Superior temporal gyrus (tissue), 1 donor: ENCODE results near the gene LCE2C.
"Not testable (repeated sequence)": the region's sequence is repeated elsewhere in the genome, so short reads cannot be mapped to it uniquely, and the experiment has no call there.

Experiments used
- DNase-seq: peaks from one replicate; pipeline ENCODE4 v3.0.0-alpha.2; 2016; ENCODE audit errors: extremely low spot score

LCE2C gene, protein sequence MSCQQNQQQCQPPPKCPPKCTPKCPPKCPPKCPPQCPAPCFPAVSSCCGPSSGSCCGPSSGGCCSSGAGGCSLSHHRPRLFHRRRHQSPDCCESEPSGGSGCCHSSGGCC

DNA sequence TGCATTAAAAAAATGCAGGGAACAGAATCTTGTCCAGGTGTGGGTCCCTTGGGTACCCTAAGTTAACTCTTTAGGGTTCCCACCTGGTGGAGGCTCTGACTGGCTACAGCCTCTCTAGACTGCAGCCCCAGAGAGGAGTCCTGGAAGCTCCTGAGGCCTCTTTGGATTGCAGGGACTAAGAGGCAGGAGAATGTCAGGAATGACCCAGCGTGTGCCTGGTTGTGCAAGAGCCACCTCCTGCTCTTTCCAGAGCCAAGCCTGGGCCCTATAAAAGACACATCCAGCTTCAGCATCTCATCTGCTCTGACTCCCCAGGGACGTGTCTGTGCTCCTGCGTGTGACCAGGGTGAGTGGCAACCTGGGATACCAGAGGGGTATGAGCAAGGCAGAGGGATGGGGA lies at the start of gene LCE2C:
TSS of gene LCE2C (plus strand) at position 297 of the 400 bp plus-strand sequence. CDS start 737 bp downstream, outside the sequence.
- DNase-seq: not testable (repeated sequence)

DNA sequence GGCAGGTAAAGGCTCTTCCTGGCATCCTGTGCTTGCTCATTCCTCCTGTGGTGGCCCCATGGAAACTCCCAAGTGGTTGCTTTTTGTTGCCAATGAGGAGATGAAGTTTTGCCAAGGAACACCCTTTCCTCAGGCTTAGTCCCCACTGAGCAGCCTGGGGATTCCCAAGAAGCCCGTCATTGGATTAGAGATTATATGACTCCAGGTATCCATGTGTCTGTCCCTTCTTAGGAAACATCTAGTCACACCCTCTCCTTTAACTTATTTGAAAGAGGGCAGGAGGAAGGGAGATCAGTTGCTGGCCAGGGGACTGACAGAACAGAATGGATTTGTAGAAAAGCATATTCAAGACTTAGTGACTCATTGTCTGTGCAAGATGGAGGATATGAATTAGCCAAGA lies 48.3 kb upstream of the LCE2C start:
- no peak for DNase-seq

DNA sequence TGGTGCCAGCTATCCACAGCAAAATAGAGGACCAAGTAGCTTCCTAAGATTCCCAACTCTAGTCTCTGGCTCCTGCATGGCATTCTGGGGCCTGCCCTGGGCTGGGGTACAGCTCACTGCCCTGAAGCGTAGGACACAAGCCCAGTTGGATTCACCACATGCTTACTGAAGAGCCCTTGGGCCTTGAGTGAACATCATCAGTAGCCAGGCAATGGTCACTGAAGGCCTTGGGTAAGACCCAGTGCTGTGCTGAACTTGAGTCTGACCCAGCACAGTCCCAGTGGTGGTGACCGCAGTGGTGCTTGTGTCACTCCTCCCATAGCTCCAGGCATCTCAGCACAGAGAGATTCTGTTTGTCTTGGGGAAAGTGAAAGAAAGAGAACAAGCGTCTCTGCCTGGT lies 44.5 kb upstream of the LCE2C start:
- no peak for DNase-seq

DNA sequence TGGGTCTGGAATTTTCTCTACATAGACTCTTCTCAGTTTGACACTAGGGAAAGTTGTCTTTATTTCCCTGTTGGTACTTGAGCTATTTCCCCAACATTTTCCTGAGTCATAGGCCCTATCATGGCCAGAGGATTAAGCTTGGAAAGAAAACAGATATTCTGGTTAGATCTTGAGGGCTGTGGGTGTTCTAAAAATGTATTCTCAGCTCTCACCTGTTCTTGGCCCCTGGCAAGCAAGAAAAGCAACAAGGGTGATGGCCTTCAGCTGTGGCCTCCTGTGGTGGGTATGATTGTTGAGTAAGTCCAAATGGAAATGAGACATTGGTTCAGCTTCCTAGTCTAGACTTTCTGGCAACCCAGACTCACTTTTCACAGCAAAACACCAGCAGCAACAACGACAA lies 34.7 kb upstream of the LCE2C start:
- no peak for DNase-seq

DNA sequence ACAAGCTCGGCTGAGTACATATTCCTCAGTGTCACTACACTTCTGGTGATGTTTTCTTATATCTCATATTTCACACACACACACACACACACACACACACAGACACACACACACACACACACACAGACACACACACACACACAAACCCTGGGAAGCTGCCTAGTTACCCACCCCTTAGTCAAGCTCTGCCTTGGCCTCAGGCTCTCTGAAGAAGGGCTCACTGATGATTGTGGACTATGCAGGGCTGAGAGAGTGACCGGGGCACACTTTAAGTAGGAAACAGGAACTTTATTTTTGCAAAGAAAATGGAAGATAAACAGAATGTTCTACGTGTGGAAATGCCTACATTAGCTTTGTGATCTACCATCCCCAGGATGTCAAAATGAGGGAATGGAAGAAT lies 31.1 kb upstream of the LCE2C start:
- DNase-seq: no peak

DNA sequence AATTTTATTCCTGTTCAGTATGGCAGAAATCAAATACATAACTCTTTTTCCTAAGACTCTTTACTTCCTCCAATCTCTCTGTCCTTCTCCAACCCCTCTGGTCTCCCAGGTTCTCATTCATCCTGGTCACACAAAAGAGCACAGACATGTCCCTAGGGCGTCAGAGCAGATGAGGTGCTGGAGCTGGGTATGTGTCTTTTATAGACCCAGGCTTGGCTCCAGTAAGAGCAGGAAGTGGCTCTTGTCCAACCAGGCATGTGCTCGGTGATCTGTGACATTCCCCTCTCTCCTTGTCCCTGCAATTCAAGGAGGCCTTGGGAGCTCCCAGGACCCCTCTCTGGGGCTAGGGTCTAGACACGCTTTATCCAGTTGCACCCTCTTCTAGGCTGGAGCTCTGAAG lies 29.9 kb upstream of the LCE2C start:
- no peak for DNase-seq

DNA sequence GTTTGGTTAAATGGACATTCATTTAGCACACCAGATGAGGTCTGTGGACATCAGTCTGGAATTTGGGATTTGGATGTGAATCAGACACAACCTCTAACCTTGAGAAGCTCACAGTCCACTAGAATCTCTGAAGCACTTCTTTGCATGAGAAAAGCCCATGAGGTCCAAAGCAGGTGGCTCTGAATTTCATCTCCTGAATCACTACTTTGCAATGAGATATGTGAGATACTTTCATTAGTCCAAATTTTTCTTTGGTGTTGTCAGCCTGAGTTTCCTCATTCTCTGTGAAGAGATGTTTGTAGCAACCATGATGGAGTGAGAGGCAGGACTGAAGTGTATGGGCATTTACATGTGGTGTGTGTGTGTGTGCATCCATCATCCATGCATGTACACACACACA lies 28.4 kb upstream of the LCE2C start:
- no peak for DNase-seq

DNA sequence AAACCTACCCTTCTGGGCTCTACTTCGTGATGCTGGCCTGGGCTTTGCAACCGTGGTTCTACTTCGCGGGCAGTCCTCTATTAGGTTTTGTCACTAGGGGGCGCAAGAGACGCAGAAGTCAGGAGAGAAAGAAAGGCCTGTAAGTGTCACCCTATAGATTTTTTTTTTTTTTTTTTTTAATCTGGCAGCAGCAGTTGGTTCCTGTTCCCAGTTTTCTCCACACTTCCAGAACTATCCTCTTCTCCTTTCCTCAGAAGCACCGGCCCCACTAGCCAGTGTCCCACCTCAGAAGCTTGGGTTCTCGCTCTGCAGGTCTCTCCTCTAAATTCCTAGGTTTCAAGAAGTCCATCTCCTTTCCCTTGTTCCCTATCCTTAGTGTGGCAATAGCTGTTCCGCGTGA lies 21.0 kb upstream of the LCE2C start:
- DNase-seq: peak; percentile 75

DNA sequence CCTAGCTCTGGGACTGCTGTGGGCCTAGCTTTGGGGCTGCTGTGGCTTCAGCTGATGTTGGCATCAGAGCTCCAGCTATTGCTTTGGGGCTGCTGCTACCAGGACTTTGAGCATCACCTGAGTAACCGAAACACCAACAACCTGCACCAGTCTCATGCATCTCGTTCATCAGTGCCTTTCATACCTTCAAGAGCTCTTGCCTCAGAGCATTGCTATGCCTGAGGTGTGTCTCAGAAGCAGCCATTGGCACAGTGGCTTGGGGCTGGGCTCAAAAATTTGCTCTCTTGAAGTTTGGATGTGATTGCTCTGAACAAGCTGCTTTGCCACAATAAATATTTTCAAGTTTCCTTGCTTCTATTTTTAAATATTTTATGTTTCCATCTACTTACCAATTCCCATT lies 18.6 kb upstream of the LCE2C start:
- DNase-seq: no peak

DNA sequence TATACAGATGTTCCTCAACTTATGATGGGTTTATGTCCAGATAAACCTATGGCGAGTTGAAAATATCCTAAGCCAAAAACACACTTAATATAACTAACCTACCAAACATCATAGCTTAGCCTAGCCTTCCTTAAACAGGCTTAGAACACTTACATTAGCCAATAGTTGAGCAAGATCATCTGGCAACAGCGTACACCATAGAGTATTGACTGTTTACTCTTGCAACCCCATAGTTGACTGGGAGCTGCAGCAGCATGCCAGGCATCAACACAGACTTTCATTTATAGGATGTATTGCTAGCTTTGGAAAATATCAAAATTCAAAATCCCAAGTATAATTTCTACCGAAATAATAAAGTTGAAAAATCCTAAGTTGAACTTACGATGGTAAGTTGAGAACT lies 17.4 kb upstream of the LCE2C start:
- no peak for DNase-seq

DNA sequence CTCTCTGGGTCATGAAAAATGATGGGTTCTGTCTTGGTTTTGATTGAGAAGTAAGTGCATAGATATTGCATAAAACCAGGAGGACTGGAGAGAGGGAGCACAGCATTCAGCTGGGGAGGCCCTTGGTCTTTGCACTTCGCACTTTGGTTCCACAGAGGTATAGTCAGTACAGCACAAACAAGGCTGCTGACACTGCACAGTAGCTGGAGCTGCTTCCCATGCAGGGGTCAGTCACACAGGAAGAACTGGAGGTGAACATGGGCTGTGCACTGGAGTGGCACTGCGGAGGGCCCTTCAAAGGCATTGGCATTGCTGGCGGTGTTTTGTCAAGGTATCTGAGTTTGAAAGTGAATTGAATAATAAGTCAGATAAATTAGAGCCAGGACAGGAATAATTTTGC lies 16.4 kb upstream of the LCE2C start:
- DNase-seq: no peak

DNA sequence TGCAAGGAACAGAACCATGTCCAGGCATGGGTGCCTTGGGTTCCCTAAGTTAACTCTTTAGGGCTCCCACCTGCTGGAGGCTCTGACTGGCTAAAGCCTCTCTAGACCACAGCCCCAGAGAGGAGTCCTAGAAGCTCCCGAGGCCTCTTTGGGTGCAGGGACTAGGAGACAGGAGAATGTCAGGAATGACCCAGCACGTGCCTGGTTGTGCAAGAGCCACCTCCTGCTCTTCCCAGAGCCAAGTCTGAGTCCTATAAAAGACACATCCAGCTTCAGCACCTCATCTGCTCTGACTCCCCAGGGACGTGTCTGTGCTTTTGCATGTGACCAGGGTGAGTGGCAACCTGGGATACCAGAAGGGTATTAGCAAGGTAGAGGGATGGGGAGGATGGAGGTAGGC lies 12.0 kb upstream of the LCE2C start, which contains the start of gene LCE2D:
TSS of gene LCE2D (plus strand) at position 283 of the 400 bp plus-strand sequence. CDS start 726 bp downstream, outside the sequence.
- DNase-seq: no peak

DNA sequence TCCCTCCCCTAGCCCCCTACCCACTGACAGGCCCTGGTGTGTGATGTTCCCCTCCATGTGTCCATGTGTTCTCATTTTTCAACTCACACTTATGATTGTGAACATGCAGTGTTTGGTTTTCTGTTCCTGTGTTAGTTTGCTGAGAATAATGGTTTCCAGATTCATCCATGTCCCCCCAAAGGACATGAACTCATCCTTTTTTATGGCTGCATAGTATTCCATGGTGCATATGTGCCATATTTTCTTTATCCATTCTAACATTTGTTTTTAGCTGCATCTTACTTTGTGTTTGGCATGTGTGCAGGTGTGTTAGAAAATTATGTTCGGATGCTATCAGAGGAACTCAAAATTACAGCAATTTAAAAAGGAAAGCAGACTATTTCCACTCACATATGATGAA lies 8.9 kb upstream of the LCE2C start:
- DNase-seq: not testable (repeated sequence)

DNA sequence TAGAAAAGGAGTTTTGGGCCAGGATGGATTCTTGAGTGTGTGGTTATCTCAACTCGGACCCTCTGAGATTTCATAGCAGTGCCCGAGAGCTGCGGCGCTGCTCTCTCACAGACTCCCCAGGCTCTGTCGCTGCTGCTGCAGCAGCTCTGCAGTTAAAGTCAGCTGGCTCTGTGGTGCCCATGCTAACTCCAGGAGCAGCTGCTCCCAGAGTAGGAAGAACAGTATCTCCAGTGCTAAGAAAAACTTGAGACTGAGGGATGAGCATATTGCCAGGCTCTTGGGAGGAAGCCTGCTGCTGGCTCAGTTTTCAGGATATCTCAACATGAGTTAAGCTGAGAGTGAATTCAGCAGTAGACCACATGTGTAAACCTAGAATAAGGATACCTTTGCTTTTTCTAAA lies 7.4 kb upstream of the LCE2C start:
- peak; percentile 24 for DNase-seq

DNA sequence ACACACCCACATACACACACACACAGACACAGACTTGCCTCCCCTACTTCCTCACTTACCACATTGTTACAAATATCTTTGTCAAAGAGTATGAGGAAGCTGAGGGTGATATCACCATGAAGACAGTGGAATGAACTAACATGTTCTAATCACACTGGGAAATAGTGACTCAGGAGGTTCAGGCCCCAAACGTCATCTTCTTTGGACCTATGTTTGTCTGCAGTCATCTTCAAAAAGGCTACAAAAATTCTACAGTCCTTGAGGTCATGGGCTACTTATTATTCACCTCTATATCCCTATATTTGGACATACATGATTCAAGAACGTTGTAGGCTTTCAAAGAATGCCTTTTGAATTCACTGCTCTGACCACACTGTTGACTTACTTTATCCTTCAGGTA lies 2.1 kb upstream of the LCE2C start:
- no peak for DNase-seq

DNA sequence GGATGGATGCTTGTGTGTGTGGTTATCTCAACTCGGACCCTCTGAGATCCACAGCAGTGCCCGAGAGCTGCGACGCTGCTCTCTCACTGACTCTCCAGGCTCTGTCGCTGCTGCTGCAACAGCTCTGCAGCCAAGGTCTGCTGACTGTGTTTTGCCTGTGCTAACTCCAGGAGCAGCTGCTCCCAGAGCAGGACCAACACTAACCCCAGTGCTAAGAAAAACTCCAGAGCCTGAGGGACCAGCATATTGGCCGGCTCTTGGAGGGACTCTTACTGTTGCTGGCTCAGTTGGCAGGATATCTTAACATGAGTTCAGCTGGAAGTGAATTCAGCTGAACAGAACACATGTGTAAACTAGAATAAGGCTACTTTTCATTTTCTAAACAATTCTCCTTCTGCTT lies 4.4 kb downstream of the LCE2C start:
- DNase-seq: no peak

DNA sequence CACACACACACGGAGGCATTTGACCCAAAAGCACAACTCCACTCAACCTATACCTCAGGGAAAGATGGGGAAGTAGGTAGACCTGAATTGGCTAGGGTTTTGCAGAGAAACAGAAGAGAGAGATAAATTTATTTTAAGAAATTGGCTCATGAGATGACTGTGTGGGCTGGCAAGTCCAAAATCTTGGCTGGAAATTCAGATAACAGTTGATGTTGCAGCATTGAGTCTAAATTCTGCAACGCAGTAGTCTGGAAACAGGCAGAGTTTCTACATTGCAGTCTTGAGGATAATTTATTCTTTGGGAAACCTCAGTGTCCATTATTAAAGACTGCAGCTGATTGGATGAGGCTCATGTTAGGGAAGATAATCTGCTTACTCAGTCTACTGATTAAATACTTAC lies 6.5 kb downstream of the LCE2C start:
- peak; percentile 47 for DNase-seq

DNA sequence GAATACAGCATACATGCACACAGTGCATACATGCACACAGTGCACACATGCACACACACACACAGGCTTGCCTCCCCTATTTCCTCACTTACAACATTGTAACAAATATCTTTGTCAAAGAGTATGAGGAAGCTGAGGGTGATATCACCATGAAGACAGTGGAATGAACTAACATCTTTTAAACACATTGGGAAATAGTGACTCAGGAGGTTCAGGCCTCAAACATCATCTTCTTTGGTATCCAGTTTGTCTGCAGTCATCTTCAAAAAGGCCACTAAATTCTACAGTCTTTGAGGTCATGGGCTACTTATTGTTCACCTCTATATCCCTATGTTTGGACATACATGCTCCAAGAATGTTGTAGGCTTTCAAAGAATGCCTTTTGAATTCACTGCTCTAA lies 8.8 kb downstream of the LCE2C start:
- DNase-seq: no peak

DNA sequence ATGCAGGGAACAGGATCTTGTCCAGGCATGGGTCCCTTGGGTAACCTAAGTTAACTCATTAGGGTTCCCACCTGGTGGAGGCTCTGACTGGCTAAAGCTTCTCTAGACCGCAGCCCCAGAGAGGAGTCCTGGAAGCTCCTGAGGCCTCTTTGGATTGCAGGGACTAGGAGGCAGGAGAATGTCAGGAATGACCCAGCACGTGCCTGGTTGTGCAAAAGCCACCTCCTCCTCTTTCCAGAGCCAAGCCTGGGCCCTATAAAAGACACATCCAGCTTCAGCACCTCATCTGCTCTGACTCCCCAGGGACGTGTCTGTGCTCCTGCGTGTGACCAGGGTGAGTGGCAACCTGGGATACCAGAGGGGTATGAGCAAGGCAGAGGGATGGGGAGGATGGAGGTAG lies 10.7 kb downstream of the LCE2C start, which contains the start of gene LCE2B:
TSS of gene LCE2B (plus strand) at position 301 of the 400 bp plus-strand sequence. CDS start 721 bp downstream, outside the sequence.
- not testable (repeated sequence) for DNase-seq

DNA sequence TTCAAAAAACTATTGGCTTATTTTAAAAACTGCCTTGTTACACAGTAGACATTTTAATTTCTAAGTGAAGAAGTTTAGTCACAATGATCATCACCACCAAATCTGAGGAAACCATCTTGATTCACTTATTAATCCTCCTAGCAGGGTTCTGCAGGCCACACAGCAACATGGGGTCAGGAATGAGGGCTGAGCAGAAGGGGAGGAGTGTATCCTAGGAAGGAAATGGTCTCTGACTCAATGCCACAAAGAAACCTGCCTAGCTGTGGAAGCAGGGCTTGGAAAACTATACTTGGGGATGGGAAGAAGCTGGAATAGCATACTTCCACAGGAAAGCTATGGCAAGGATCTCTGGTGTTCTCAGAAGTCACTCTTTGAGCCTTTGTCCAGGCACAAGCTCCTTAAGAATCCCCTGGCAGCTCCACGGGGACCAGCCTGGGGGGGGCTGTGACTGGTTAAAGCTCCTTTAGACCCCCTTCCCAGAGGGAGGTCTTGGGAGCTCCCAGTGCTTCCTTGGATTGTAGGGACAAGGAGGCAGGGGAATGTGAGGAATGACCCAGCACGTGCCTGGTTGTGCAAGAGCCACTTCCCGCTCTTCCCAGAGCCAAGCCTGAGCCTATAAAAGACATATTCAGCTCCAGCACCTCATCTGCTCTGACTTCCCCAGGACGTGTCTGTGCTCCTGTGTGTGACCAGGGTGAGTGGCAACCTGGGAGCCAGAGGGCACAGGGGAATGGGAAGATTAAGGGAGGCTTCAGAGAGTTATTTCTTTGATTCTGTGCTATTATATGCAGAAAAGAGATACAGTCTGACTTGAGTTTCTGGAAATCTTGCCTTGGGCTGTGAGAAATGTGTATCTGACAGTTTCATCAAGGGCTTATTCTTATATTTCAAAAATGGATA lies 22.9 kb downstream of the LCE2C start, which contains the start of gene LCE2A:
TSS of gene LCE2A (plus strand) at position 645 of the 900 bp plus-strand sequence. CDS start 557 bp downstream, outside the sequence.
- DNase-seq: no peak

DNA sequence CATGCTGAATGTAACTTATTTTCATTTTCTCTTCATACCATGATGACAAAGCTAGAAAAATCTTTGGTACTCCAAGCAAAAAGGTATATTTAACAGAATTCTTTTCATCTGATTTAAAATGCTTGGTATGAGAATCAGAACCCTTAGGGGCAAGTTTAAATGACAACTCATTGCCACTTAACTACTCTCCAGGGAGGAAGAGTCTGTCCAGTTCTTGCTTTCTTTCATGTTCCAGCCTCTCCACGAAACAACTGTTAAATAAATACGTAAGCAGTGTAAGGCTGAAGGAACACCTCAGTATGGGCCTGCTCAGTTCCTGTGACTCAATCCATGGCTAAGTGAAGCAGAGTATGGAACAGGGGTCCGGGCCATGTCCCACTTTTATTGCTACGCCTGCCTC lies 24.7 kb downstream of the LCE2C start:
- DNase-seq: no peak

DNA sequence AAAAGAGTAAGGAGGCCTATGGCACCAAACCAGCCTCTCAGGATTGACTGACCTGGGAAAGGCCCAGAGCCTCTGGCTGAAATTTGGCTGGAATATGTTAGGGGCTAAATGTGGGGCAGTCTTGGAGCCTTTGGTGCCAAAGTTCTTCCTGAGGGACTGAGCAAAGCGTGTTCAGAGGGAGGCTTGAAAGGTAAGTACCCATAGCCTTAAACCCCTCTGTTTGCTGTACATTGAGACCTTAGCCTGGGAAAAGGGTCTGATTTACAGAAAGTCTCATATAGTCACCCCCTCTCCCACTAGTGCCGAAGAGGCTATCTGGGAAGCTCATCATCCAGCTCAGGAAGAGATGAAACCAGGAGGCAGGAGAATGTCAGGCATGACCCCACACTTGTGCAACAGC lies 32.8 kb downstream of the LCE2C start, which contains the start of gene LCE4A:
TSS of gene LCE4A (plus strand) at position 301 of the 400 bp plus-strand sequence. CDS start 916 bp downstream, outside the sequence.
- DNase-seq: no peak

DNA sequence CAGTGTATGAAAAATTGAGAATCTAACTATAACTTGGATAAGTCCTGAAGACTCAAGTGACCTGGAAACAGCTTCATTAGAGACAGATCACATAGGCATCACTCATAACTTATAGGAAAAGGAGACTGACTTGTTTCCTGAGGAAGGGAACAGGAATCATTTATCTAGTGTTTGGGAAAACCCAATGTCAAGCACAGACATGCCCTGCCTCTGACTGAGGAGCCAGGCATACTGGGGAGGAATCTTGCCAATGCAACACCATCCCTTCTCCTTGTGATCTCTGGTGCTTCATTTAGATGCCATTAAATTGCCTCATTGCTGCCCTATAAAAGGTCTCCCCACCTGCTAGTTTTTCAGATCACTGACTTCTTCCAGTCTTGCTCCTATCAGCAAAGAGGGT lies 43.2 kb downstream of the LCE2C start:
- no peak for DNase-seq
